ENCODE data around the gene TOX2.
A peak's percentile ranks its signal among the peaks of the same experiment; 100 is the strongest.

The TOX2 gene

GRCh38 chr20:44085616-44086434, 171.2 kb downstream of the TOX2 start:
- no peak for DNase-seq

GRCh38 chr20:44087051-44087856, 172.6 kb downstream of the TOX2 start:
- DNase-seq = no peak

GRCh38 chr20:44087857-44088120, 173.1 kb downstream of the TOX2 start:
- no peak for DNase-seq

GRCh38 chr20:44089987-44090674, 175.5 kb downstream of the TOX2 start:
- peak; percentile 8 for DNase-seq

- DNase-seq = no peak
These were observed 176.4 kb downstream of the TOX2 start for GRCh38 chr20:44091026-44091425.

GRCh38 chr20:44092551-44093248, 178.0 kb downstream of the TOX2 start:
- peak; percentile 38 for DNase-seq

GRCh38 chr20:44093249-44093582, 178.6 kb downstream of the TOX2 start:
- no peak for DNase-seq

GRCh38 chr20:44095831-44096230, 181.2 kb downstream of the TOX2 start:
- no peak for DNase-seq

- peak; percentile 10 for DNase-seq
These were observed 183.0 kb downstream of the TOX2 start for GRCh38 chr20:44097521-44098255.

- DNase-seq = no peak
These were observed 183.6 kb downstream of the TOX2 start for GRCh38 chr20:44098256-44098630.

GRCh38 chr20:44098657-44099056, 184.0 kb downstream of the TOX2 start:
- no peak for DNase-seq

GRCh38 chr20:44099832-44100231, 185.2 kb downstream of the TOX2 start:
- DNase-seq = no peak

- no peak for DNase-seq
These were observed 187.9 kb downstream of the TOX2 start for GRCh38 chr20:44102582-44102981.

- peak; percentile 6 for DNase-seq
These were observed 190.3 kb downstream of the TOX2 start for GRCh38 chr20:44104798-44105517.

GRCh38 chr20:44106615-44107014, 192.0 kb downstream of the TOX2 start:
- no peak for DNase-seq

GRCh38 chr20:44109951-44110361, 195.3 kb downstream of the TOX2 start:
- no peak for DNase-seq

GRCh38 chr20:44110816-44111568, 196.3 kb downstream of the TOX2 start:
- DNase-seq = no peak

- no peak for DNase-seq
These were observed 197.2 kb downstream of the TOX2 start for GRCh38 chr20:44111712-44112335.

GRCh38 chr20:44112456-44112855, 197.8 kb downstream of the TOX2 start:
- no peak for DNase-seq

GRCh38 chr20:44112889-44113617, 198.4 kb downstream of the TOX2 start:
- DNase-seq = no peak

Data from hematopoietic multipotent progenitor cell treated with erythropoietin and hydrocortisone succinate and interleukin-3 and kit ligand, for 8 days (in vitro differentiated cells).